ENCODE results near the gene AEBP2.

DNA sequence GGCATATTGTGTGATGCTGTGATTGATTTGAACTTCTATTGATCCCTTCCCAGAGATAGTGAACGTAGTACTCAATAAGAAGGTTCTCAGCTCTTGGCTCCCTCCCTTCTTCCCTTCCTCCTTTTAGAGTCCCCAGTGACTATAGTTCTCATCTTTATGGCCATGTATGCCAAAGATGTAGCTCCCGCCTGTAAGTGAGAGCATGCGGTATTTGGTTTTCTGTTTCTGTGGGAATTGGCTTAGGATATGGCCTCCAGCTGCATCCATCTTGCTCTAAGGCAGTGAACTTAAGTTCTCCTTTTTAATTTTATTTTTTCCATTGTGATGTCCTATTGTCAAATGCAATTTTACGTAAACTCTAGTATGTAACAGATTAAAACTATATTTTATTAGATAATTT is 109.5 kb downstream of the AEBP2 start:
- TF ChIP-seq, protein P1, sequence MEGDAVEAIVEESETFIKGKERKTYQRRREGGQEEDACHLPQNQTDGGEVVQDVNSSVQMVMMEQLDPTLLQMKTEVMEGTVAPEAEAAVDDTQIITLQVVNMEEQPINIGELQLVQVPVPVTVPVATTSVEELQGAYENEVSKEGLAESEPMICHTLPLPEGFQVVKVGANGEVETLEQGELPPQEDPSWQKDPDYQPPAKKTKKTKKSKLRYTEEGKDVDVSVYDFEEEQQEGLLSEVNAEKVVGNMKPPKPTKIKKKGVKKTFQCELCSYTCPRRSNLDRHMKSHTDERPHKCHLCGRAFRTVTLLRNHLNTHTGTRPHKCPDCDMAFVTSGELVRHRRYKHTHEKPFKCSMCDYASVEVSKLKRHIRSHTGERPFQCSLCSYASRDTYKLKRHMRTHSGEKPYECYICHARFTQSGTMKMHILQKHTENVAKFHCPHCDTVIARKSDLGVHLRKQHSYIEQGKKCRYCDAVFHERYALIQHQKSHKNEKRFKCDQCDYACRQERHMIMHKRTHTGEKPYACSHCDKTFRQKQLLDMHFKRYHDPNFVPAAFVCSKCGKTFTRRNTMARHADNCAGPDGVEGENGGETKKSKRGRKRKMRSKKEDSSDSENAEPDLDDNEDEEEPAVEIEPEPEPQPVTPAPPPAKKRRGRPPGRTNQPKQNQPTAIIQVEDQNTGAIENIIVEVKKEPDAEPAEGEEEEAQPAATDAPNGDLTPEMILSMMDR (IDR thresholded peaks at IDR 0.05), result no peak
- no peak for TF ChIP-seq POLR2A (IDR thresholded peaks at IDR 0.05)

Data from adrenal gland (tissue), 5 donors.